CD14-positive monocyte (primary cell): ENCODE results near the gene PODXL. TPM values are rescaled to one million over a fixed set of nuclear protein-coding genes. Genes with fewer than 3 reads are reported as not detected.

Experiments
- DNase-seq, 3 donors: peaks; one replicate each; pipeline ENCODE4 v3.0.0-alpha.2; 2011 to 2022
- H2AFZ ChIP-seq: 2 replicates; pipeline ENCODE4 v1.6.0; 2012; ENCODE audit warnings: mild to moderate bottlenecking, low read depth, low read length, inconsistent platforms; ENCODE audit not compliant: insufficient read depth, poor library complexity, severe bottlenecking
- H3K27ac ChIP-seq, 2 donors: 1 replicate in 1 of 2; 2 replicates in 1 of 2; pipeline ENCODE4 v1.5.1; 2012 to 2013; ENCODE audit warnings: low read length in 2 of 2, control low read depth in 1 of 2, inconsistent platforms in 1 of 2, low read depth in 1 of 2, mild to moderate bottlenecking in 1 of 2
- H3K27me3 ChIP-seq, 2 donors: one replicate each; pipeline versions ENCODE4 v1.6.0 to v1.6.1; 2011 to 2013; ENCODE audit warnings: low read length in 2 of 2; ENCODE audit not compliant: control insufficient read depth in 2 of 2, insufficient read depth in 2 of 2
- H3K36me3 ChIP-seq, 2 donors: replicated peaks in 1 of 2; 1 replicate in 1 of 2; 2 replicates in 1 of 2; pipeline versions ENCODE4 v1.5.1 to v1.6.1; 2012 to 2013; ENCODE audit warnings: low read length in 2 of 2, control low read depth in 1 of 2, inconsistent platforms in 1 of 2, mild to moderate bottlenecking in 1 of 2; ENCODE audit not compliant: insufficient read depth in 2 of 2, control insufficient read depth in 1 of 2
- H3K4me1 ChIP-seq, 2 donors: 1 replicate in 1 of 2; 2 replicates in 1 of 2; pipeline versions ENCODE4 v1.5.1 to v1.6.1; 2012 to 2013; ENCODE audit warnings: low read length in 2 of 2, control low read depth in 1 of 2, inconsistent platforms in 1 of 2, mild to moderate bottlenecking in 1 of 2, moderate library complexity in 1 of 2; ENCODE audit not compliant: insufficient read depth in 2 of 2, control insufficient read depth in 1 of 2
- H3K4me2 ChIP-seq: replicated peaks from 2 replicates; pipeline ENCODE3; 2012; ENCODE audit warnings: low read length, moderate library complexity, mild to moderate bottlenecking; ENCODE audit not compliant: poor library complexity, severe bottlenecking; ENCODE audit errors: extremely low read depth
- H3K4me3 ChIP-seq, 3 experiments: fragments of 200-600 bp in 1 of 3; sonication (generic) in 1 of 3; replicated peaks in 1 of 3; 1 replicate in 2 of 3; 2 replicates in 1 of 3; pipeline ENCODE4 v1.5.1; 2011 to 2013; ENCODE audit warnings: low read length in 3 of 3, mild to moderate bottlenecking in 3 of 3, control low read depth in 2 of 3, low read depth in 2 of 3, inconsistent platforms in 1 of 3, moderate library complexity in 1 of 3
- H3K79me2 ChIP-seq: 2 replicates; pipeline ENCODE4 v1.6.0; 2012; ENCODE audit warnings: mild to moderate bottlenecking, control low read depth, inconsistent platforms, low read length, moderate library complexity; ENCODE audit not compliant: insufficient read depth
- H3K9ac ChIP-seq: 2 replicates; pipeline ENCODE4 v1.6.0; 2017; ENCODE audit warnings: low read length, mild to moderate bottlenecking; ENCODE audit not compliant: insufficient read depth, poor library complexity, severe bottlenecking
- H3K9me3 ChIP-seq, 2 donors: replicated peaks in 1 of 2; 1 replicate in 1 of 2; 2 replicates in 1 of 2; pipeline versions ENCODE4 v1.5.1 to v1.6.1; 2012 to 2013; ENCODE audit warnings: low read length in 2 of 2, control low read depth in 1 of 2; ENCODE audit not compliant: control insufficient read depth in 1 of 2, insufficient read depth in 1 of 2
- H4K20me1 ChIP-seq: 2 replicates; pipeline ENCODE4 v1.6.0; 2012; ENCODE audit warnings: mild to moderate bottlenecking, low read length, control low read depth, moderate library complexity; ENCODE audit not compliant: insufficient read depth
- H3K27ac Mint-ChIP-seq, 7 donors: one replicate each; pipeline ENCODE4 v1.8.0; 2020; ENCODE audit warnings: mild to moderate bottlenecking in 7 of 7, mixed read lengths in 7 of 7, moderate library complexity in 6 of 7, inconsistent platforms in 2 of 7
- H3K27me3 Mint-ChIP-seq, 3 donors: one replicate each; pipeline ENCODE4 v1.8.0; 2021 to 2022; ENCODE audit warnings: low read depth in 3 of 3, mild to moderate bottlenecking in 3 of 3, mixed read lengths in 3 of 3, moderate library complexity in 3 of 3, inconsistent platforms in 1 of 3
- H3K36me3 Mint-ChIP-seq, 2 donors: one replicate each; pipeline ENCODE4 v1.8.0; 2020; ENCODE audit warnings: mixed read lengths in 2 of 2, inconsistent platforms in 1 of 2, mild to moderate bottlenecking in 1 of 2
- H3K4me1 Mint-ChIP-seq: one replicate; pipeline ENCODE4 v1.8.0; 2020; ENCODE audit warnings: mild to moderate bottlenecking, mixed read lengths
- H3K4me3 Mint-ChIP-seq, 2 donors: one replicate each; pipeline ENCODE4 v1.8.0; 2020; ENCODE audit warnings: mild to moderate bottlenecking in 2 of 2, mixed read lengths in 2 of 2, moderate library complexity in 1 of 2
- H3K9me3 Mint-ChIP-seq, 7 donors: one replicate each; pipeline ENCODE4 v1.8.0; 2020 to 2022; ENCODE audit warnings: mixed read lengths in 7 of 7, mild to moderate bottlenecking in 6 of 7, moderate library complexity in 6 of 7, inconsistent platforms in 2 of 7
- CTCF ChIP-seq: fragments of 200-600 bp; IDR thresholded peaks from one replicate; pipeline ENCODE4 v1.8.0; 2022; ENCODE audit warnings: antibody characterized with exemption, mild to moderate bottlenecking
- WGBS: methylation state at CpG from one replicate; pipeline ENCODE4 v1.1.5; 2013; ENCODE audit warnings: missing lambda C conversion rate; ENCODE audit not compliant: insufficient coverage; 5-methylcytosine and 5-hydroxymethylcytosine counted together
- intact Hi-C, 2 donors: fragments of 100-400 bp; cut with micrococcal nuclease; formaldehyde crosslinking; loops; one replicate each; pipeline versions ENCODE4 v1.15.0 to v1.15.1; 2023
- polyA plus RNA-seq, 3 donors: library from polyadenylated mRNA; depleted of rRNA in 1 of 3; unstranded in 2 of 3; stranded (reverse) in 1 of 3; fragments of 300-500 nt in 2 of 3; fragments of >200 nt in 1 of 3; fragmentation: Illumina TruSeq in 2 of 3; gene quantifications; 1 replicate in 2 of 3; 2 replicates in 1 of 3; pipeline ENCODE4 v1.2.3, GENCODE V29; 2012 to 2021

Gene PODXL
- polyA plus RNA-seq, 3 donors, result 0.20 to 0.25 TPM; not detected in 1

- Mint-ChIP-seq H3K27ac (no peak overlapping the region), H3K36me3 (peaks cover 37 to 63% of the 10 kb centered on the region in 2 donors), H3K9me3 (no peaks in the 10 kb centered on the region), H3K4me3 (no peak overlapping the region), H3K27me3 (no peaks in the 10 kb centered on the region), H3K4me1 (no peaks in the 10 kb centered on the region)
- no peak for DNase-seq
- Histone ChIP-seq H3K4me1 (no peaks in the 10 kb centered on the region), H3K36me3 (peaks cover 10 to 71% of the 10 kb centered on the region in 2 donors), H3K9me3 (no peaks in the 10 kb centered on the region), H3K4me3 (no peak overlapping the region), H4K20me1 (no peaks in the 10 kb centered on the region), H3K27me3 (no peaks in the 10 kb centered on the region), H3K9ac (no peak overlapping the region), H3K4me2 (no peak overlapping the region), H3K27ac (no peak overlapping the region), H2AFZ (no peak overlapping the region), H3K79me2 (no peaks in the 10 kb centered on the region)
- intact Hi-C loops, result no loop called here
- TF ChIP-seq CTCF, result no peak
- no CpG with 5 or more reads among the region's 2 CpGs for WGBS
Observed at GRCh38 chr7:131493081-131493480, 63.3 kb downstream of the PODXL start.

- H3K4me3 Mint-ChIP-seq, result no peak overlapping the region
- TF ChIP-seq CTCF, result no peak
- no peaks in the 10 kb centered on the region for H4K20me1 ChIP-seq
- no peak overlapping the region for H3K4me3 ChIP-seq
- no peaks in the 10 kb centered on the region for H3K4me1 Mint-ChIP-seq
- DNase-seq, result no peak
- H3K27ac ChIP-seq, result no peak overlapping the region
- peaks cover 45 to 64% of the 10 kb centered on the region in 2 donors for H3K36me3 Mint-ChIP-seq
- H3K4me1 ChIP-seq, result no peaks in the 10 kb centered on the region
- no peaks in the 10 kb centered on the region for H3K9me3 ChIP-seq
- H3K4me2 ChIP-seq, result no peak overlapping the region
- H3K9ac ChIP-seq, result no peak overlapping the region
- no peak overlapping the region for H3K27ac Mint-ChIP-seq
- no peaks in the 10 kb centered on the region for H3K27me3 ChIP-seq
- no peaks in the 10 kb centered on the region for H3K79me2 ChIP-seq
- no peaks in the 10 kb centered on the region for H3K27me3 Mint-ChIP-seq
- peaks cover 11 to 73% of the 10 kb centered on the region in 2 donors for H3K36me3 ChIP-seq
- no peaks in the 10 kb centered on the region for H3K9me3 Mint-ChIP-seq
- H2AFZ ChIP-seq, result no peak overlapping the region
- WGBS, result 100% methylated on average over 1 of the region's 4 CpGs
- intact Hi-C loops, result no loop called here
Observed at GRCh38 chr7:131489881-131490280, 66.5 kb downstream of the PODXL start.
